Right lobe of liver (tissue), 6 donors: ENCODE data around the gene AHCYL2. TPM values are rescaled to one million over a fixed set of nuclear protein-coding genes. Genes with fewer than 3 reads are reported as not detected.

Experiments used
- ATAC-seq, 4 donors: fragments of 200-7000 bp; cut with Tn5 transposase; one replicate each; pipeline ENCODE4 v1.9.1; 2020; ENCODE audit warnings: mild to moderate bottlenecking in 4 of 4, moderate library complexity in 4 of 4
- DNase-seq, 3 donors: peaks; one replicate each; pipeline ENCODE4 v3.0.0-alpha.2; 2020
- H3K27ac ChIP-seq, 3 donors: fragments of 200-600 bp; one replicate each; pipeline ENCODE4 v1.8.0; 2022
- H3K27me3 ChIP-seq, 2 donors: fragments of 200-600 bp; one replicate each; pipeline ENCODE4 v1.8.0; 2022
- H3K36me3 ChIP-seq, 4 donors: fragments of 200-600 bp; sonication (generic) in 1 of 4; one replicate each; pipeline versions ENCODE4 v1.5.1 to v1.8.0; 2017 to 2022; ENCODE audit warnings: control low read depth in 1 of 4
- H3K4me1 ChIP-seq, 4 donors: fragments of 200-600 bp; sonication (generic) in 1 of 4; one replicate each; pipeline versions ENCODE4 v1.5.1 to v1.8.0; 2017 to 2022; ENCODE audit warnings: control low read depth in 1 of 4
- H3K4me3 ChIP-seq, 3 donors: fragments of 200-600 bp; one replicate each; pipeline ENCODE4 v1.8.0; 2022
- H3K9me3 ChIP-seq, 4 donors: fragments of 200-600 bp; sonication (generic) in 1 of 4; one replicate each; pipeline versions ENCODE4 v1.5.1 to v1.8.0; 2017 to 2022; ENCODE audit warnings: control low read depth in 1 of 4
- CTCF ChIP-seq, 4 donors: fragments of 200-600 bp in 3 of 4; fragments of 450-650 bp in 1 of 4; IDR thresholded peaks; one replicate each; pipeline versions ENCODE4 v1.5.1 to v1.8.0; 2016 to 2022; ENCODE audit warnings: antibody characterized with exemption in 4 of 4, mild to moderate bottlenecking in 2 of 4
- POLR2A ChIP-seq: fragments of 450-650 bp; IDR thresholded peaks from one replicate; pipeline ENCODE4 v1.6.1; 2017; ENCODE audit warnings: antibody characterized with exemption, mild to moderate bottlenecking
- WGBS: methylation state at CpG from one replicate; pipeline ENCODE4 v1.1.6; 2018; ENCODE audit warnings: low coverage, low lambda C conversion rate; ENCODE audit not compliant: insufficient coverage; ENCODE audit errors: missing lambda C conversion rate; 5-methylcytosine and 5-hydroxymethylcytosine counted together
- intact Hi-C, 2 donors: fragments of 100-400 bp; cut with DNase I; formaldehyde crosslinking; loops; one replicate each; pipeline versions ENCODE4 v1.11.2 to v1.14.1; 2022
- total RNA-seq, 6 experiments: library from RNA; depleted of rRNA in 2 of 6; stranded (reverse); fragments of >200 nt in 2 of 6; fragmentation: NEBNext Ultra II Directional in 3 of 6; extraction: Animal tissue kit (Norgen Biotek cat#: 25700) in 3 of 6; gene quantifications; one replicate each; pipeline versions ENCODE4 v1.1.0 to v1.2.4, GENCODE V29; 2016 to 2023
- donor health status: DM: no; HTN: yes; CAD: no.
- donor health status: DM: no; HTN: no; CAD: no.
- donor health status: DM: no; HTN: no; CAD: no.
- donor health status: DM: no; HTN: yes; CAD: no.
- donor health status: DM: no; HTN: yes; CAD: no.

The AHCYL2 gene
- total RNA-seq, 6 experiments from 2014 or later = 6.1 to 9.3 (median 8.0) TPM

GRCh38 chr7:129222064-129222463, 2.8 kb upstream of the AHCYL2 start:
- TF ChIP-seq POLR2A (no peak), CTCF (IDR thresholded peaks at IDR 0.05) (no peak)
- WGBS = 42% methylated on average over 4 of the region's 4 CpGs
- Histone ChIP-seq H3K9me3 (no peaks in the 10 kb centered on the region), H3K36me3 (no peaks in the 10 kb centered on the region), H3K4me3 (no peak overlapping the region), H3K27me3 (no peaks in the 10 kb centered on the region), H3K4me1 (peaks cover 0 to 11% (median 5%) of the 10 kb centered on the region in 4 donors), H3K27ac (no peak overlapping the region)
- DNase-seq = no peak
- ATAC-seq = no peak
- intact Hi-C loops = no loop called here

DNA sequence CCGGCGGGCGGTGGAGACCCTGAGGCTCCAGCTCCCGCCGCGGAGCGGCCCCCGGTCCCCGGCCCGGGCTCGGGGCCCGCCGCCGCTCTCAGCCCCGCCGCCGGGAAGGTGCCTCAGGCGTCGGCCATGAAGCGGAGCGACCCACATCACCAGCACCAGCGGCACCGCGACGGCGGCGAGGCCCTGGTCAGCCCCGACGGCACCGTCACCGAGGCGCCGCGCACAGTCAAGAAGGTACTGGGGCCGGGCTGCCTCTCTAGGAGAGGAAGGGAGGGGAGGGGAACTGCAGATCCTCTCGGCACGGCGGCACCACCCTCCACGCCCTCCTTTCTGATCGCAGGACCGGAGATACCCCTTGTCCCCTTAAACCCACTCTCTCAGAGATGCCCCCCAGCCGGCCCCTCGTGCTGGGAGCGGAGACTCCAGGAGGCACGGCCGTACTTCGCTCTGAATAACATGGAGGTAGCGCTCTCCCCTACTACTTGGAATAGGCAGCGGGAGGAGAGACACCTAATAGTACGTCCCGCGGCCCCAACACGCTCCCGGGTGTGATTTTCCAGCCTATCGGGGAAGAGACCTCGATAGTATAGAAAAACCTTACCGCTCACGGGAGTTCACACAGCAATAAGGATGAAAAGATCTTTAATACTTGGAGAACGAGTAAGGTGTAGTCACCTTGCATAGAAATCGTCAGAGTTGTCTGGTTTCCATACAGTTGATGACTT, 538 bp downstream of the AHCYL2 start:
- Histone ChIP-seq H3K27me3 (no peaks in the 10 kb centered on the region), H3K9me3 (no peaks in the 10 kb centered on the region), H3K4me1 (peaks cover 0 to 12% (median 6%) of the 10 kb centered on the region in 4 donors), H3K36me3 (no peaks in the 10 kb centered on the region), H3K4me3 (peak overlapping the region; percentile 72 to 97 (median 83)), H3K27ac (peak overlapping the region; percentile 37 to 70 (median 65))
- TF ChIP-seq POLR2A (no peak), CTCF (IDR thresholded peaks at IDR 0.05) (no peak)
- ATAC-seq (peak; percentile 27 to 49 (median 40)), DNase-seq (peak; percentile 66 to 73 (median 67))
- intact Hi-C loops = no loop called here
- 0% methylated on average over 12 of the region's 60 CpGs for WGBS

DNA sequence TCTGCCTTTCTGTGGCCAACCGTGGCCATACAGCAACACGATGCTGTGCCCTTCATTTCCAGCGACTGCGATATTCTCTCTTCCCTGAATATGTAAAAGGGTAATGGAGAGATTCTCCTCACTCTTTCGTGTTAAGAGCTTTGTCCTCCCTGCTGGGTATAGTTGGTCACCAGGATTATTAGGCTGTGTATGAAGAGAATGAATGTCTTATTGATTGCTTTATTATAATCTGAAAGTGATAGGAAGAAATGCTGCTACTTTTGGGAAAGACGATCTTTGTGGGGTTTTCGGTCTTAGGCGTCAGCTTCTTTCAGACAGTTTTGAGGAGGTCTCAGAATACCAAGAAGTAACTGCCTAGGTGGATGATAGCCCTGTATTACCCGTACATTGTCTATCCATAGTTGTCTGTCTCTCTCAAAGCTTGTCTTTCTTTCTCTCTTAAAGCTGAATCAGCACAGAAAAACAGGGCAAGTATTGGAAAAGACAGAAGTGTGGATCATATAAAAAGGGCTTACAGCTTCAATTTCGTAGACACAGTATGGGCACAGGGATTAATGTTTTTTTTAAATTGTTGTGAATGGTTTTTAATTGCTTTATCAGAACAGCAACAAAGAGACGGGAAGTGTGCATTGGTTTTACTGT, 1.2 kb downstream of the AHCYL2 start:
- 15% methylated on average over 11 of the region's 11 CpGs for WGBS
- TF ChIP-seq CTCF (IDR thresholded peaks at IDR 0.05) (no peak), POLR2A (no peak)
- Histone ChIP-seq H3K4me1 (peaks cover 0 to 12% (median 6%) of the 10 kb centered on the region in 4 donors), H3K27ac (peak overlapping the region in 1 of 3 donors; percentile 37), H3K36me3 (no peaks in the 10 kb centered on the region), H3K9me3 (no peaks in the 10 kb centered on the region), H3K4me3 (peak overlapping the region; percentile 72 to 97 (median 83)), H3K27me3 (no peaks in the 10 kb centered on the region)
- intact Hi-C loops = no loop called here
- ATAC-seq (no peak), DNase-seq (no peak)

GRCh38 chr7:129227646-129228578, 3.1 kb downstream of the AHCYL2 start:
- TF ChIP-seq POLR2A = no peak
- TF ChIP-seq CTCF (IDR thresholded peaks at IDR 0.05) = no peak
- no peaks in the 10 kb centered on the region for H3K27me3 ChIP-seq
- H3K9me3 ChIP-seq = no peaks in the 10 kb centered on the region
- H3K36me3 ChIP-seq = no peaks in the 10 kb centered on the region
- H3K4me1 ChIP-seq = peaks cover 0 to 12% (median 6%) of the 10 kb centered on the region in 4 donors
- no peak overlapping the region for H3K27ac ChIP-seq
- 75% methylated on average over 4 of the region's 4 CpGs for WGBS
- H3K4me3 ChIP-seq = no peak overlapping the region
- ATAC-seq = no peak
- no peak for DNase-seq
- intact Hi-C loops = no loop called here
